ENCODE data around the gene TMEM151B. TPM values are rescaled to one million over a fixed set of nuclear protein-coding genes. Genes with fewer than 3 reads are reported as not detected.

The TMEM151B gene
- total and polyA plus RNA-seq, 9 of the 15 experiments (the other 6 are each of a cell fraction or from before 2014, with no cell fraction given): not detected

DNA sequence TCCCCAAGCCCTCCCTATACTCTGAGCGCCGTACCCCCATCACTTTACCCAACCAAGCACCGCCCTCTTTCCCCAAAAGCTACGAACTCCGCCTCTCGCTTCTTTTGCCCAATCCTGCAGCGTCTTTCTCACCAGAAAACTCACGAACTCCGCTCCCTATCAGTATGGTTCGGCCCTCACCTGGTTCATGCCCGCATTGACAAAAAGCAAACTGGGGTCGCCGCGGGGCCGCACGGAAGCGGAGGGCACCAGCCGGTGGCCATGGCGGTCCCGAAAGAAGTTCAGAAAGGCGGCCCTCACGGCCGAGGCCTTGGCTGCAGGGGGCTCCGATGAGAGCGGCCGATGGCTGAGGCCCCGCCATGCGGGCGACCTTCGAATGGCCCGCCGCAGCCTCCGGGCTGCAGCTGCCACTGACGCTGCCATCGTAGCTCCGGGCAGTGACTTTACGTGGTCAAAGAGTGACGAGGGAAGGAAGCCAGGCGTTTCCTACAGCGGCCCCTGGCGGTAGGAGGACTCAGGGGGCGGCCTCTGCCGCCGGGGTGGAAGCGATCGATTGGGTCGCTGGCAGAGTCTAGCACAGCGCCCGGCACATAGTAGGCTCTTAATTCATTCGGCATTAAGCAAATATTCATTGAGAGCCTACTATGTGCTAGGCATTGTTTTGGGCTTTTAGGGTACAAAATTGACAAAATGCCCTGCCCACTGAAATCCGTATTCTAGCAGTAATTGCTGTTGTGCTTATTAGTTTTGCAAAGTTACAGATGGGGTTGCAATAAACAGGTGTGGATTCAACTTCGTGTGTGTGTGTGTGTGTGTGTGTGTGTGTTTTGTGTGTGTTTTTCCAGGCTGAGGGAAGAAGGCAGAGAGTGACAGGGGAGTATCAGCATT, 42.9 kb downstream of the TMEM151B start, which contains the start of gene AARS2 (continued):
- TF ChIP-seq GATAD2A (IDR thresholded peaks at IDR 0.05) (no peak), NBN (IDR thresholded peaks at IDR 0.05; ENCODE audit: low read depth) (peak; percentile 95), POLR2H (tag; IDR thresholded peaks at IDR 0.05; ENCODE audit: low read depth) (no peak; the same call in 1 of the 2 replicates), NR2C1 (IDR thresholded peaks at IDR 0.05) (peak; percentile 33; the same call in 1 of the 2 replicates), NR2C1 (tag; IDR thresholded peaks at IDR 0.05) (peak; percentile 57), LARP7 (IDR thresholded peaks at IDR 0.05) (no peak; the same call in 1 of the 2 replicates), KLF10 (CRISPR knock-in tag; IDR thresholded peaks at IDR 0.05) (no peak), RUNX1 (IDR thresholded peaks at IDR 0.05; ENCODE audit: low read depth) (no peak), PYGO2 (tag; IDR thresholded peaks at IDR 0.05) (no peak), GABPB2 (CRISPR knock-in tag; conservative IDR thresholded peaks at IDR 0.05) (no peak), L3MBTL2 (IDR thresholded peaks at IDR 0.05) (peak; percentile 72), ZC3H11A (IDR thresholded peaks at IDR 0.05; ENCODE audit: low read depth, low read length) (no peak)
- TF ChIP-seq, protein P1, sequence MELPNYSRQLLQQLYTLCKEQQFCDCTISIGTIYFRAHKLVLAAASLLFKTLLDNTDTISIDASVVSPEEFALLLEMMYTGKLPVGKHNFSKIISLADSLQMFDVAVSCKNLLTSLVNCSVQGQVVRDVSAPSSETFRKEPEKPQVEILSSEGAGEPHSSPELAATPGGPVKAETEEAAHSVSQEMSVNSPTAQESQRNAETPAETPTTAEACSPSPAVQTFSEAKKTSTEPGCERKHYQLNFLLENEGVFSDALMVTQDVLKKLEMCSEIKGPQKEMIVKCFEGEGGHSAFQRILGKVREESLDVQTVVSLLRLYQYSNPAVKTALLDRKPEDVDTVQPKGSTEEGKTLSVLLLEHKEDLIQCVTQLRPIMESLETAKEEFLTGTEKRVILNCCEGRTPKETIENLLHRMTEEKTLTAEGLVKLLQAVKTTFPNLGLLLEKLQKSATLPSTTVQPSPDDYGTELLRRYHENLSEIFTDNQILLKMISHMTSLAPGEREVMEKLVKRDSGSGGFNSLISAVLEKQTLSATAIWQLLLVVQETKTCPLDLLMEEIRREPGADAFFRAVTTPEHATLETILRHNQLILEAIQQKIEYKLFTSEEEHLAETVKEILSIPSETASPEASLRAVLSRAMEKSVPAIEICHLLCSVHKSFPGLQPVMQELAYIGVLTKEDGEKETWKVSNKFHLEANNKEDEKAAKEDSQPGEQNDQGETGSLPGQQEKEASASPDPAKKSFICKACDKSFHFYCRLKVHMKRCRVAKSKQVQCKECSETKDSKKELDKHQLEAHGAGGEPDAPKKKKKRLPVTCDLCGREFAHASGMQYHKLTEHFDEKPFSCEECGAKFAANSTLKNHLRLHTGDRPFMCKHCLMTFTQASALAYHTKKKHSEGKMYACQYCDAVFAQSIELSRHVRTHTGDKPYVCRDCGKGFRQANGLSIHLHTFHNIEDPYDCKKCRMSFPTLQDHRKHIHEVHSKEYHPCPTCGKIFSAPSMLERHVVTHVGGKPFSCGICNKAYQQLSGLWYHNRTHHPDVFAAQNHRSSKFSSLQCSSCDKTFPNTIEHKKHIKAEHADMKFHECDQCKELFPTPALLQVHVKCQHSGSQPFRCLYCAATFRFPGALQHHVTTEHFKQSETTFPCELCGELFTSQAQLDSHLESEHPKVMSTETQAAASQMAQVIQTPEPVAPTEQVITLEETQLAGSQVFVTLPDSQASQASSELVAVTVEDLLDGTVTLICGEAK (IDR thresholded peaks at IDR 0.05): peak; percentile 59; the same call in 1 of the 2 replicates
- TF ChIP-seq, protein P1 (CRISPR knock-in tag; IDR thresholded peaks at IDR 0.05): 0 out of 2 replicates have a peak, but pooled peaks have one; percentile 44
- TF ChIP-seq, protein P2, sequence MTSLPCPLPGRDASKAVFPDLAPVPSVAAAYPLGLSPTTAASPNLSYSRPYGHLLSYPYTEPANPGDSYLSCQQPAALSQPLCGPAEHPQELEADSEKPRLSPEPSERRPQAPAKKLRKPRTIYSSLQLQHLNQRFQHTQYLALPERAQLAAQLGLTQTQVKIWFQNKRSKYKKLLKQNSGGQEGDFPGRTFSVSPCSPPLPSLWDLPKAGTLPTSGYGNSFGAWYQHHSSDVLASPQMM (CRISPR knock-in tag; IDR thresholded peaks at IDR 0.05): 0 out of 2 replicates have a peak, but pooled peaks have one; percentile 74
- TF ChIP-seq, protein P3, sequence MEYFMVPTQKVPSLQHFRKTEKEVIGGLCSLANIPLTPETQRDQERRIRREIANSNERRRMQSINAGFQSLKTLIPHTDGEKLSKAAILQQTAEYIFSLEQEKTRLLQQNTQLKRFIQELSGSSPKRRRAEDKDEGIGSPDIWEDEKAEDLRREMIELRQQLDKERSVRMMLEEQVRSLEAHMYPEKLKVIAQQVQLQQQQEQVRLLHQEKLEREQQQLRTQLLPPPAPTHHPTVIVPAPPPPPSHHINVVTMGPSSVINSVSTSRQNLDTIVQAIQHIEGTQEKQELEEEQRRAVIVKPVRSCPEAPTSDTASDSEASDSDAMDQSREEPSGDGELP (CRISPR knock-in tag; IDR thresholded peaks at IDR 0.05; ENCODE audit: borderline replicate concordance): peak; percentile 95
- TF ChIP-seq, protein P4, sequence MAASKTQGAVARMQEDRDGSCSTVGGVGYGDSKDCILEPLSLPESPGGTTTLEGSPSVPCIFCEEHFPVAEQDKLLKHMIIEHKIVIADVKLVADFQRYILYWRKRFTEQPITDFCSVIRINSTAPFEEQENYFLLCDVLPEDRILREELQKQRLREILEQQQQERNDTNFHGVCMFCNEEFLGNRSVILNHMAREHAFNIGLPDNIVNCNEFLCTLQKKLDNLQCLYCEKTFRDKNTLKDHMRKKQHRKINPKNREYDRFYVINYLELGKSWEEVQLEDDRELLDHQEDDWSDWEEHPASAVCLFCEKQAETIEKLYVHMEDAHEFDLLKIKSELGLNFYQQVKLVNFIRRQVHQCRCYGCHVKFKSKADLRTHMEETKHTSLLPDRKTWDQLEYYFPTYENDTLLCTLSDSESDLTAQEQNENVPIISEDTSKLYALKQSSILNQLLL (CRISPR knock-in tag; IDR thresholded peaks at IDR 0.05; ENCODE audit: borderline replicate concordance): no peak

All from K562 (cell line).